Hematopoietic multipotent progenitor cell treated with erythropoietin and hydrocortisone succinate and interleukin-3 and kit ligand, for 15 days (in vitro differentiated cells): Measurements from ENCODE around the gene C10orf90.

Experiments
- DNase-seq: peaks from one replicate; pipeline ENCODE4 v3.0.0-alpha.2; 2015; ENCODE audit warnings: low spot score

The C10orf90 gene

DNA sequence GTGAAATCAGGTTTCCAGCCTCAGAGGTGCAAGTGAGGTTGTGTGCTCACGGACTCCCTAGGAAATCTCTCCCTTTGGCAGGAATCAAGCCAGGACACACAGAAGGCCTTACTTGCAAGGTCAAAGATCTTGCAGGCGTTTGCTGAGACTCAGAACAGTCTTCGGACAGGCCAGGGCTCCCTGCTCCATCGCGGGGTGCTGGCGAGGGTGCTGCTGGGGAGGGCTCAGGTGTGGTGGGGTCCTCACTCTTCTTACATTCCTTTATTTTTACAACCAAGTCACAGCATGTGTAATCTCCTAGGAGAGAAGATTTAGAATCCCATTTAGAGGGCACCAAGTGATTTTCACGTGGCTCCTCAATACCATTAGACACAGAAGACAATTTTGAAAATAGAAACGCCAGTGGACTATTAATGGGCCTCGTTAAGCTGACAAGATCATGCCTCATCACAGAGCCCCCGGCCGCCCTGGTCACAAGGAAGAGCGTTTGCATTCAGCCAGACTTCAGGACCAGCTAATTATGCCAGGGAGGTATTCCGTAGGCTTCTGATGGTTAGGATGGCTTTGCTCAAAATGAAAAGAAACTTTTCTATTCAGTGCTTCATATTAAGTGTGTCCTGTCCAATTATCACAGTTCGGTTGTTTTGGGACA, 209.1 kb downstream of the C10orf90 start:
- DNase-seq, result no peak

DNA sequence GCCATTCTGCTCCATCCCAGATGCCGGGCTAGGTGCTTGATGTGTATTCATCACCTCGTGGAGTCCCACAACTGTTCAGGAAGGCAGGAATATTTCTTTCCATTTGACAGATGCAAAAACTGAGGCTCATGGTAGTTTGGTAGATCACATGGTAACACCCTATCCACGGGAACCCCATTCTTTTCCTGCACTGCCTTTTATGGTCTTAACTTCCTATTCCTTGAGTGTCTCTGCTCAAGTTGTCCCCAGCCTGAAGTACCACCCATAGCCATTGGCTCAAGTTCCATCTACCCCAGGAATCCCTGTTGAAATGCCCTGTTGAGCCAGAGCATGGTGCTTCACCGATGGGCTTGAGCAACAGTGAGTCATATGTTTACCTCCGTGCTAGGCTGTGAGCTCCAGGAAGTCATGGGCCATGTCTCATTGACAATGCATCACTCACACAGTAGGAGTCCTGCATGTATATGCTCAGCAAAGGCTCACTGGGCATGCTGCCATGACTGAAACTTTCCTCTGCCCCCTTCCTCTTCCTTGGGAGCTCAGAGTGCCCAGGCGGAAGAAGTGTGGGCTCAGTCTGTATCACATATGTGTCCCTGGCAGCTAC, 210.5 kb downstream of the C10orf90 start:
- no peak for DNase-seq

DNA sequence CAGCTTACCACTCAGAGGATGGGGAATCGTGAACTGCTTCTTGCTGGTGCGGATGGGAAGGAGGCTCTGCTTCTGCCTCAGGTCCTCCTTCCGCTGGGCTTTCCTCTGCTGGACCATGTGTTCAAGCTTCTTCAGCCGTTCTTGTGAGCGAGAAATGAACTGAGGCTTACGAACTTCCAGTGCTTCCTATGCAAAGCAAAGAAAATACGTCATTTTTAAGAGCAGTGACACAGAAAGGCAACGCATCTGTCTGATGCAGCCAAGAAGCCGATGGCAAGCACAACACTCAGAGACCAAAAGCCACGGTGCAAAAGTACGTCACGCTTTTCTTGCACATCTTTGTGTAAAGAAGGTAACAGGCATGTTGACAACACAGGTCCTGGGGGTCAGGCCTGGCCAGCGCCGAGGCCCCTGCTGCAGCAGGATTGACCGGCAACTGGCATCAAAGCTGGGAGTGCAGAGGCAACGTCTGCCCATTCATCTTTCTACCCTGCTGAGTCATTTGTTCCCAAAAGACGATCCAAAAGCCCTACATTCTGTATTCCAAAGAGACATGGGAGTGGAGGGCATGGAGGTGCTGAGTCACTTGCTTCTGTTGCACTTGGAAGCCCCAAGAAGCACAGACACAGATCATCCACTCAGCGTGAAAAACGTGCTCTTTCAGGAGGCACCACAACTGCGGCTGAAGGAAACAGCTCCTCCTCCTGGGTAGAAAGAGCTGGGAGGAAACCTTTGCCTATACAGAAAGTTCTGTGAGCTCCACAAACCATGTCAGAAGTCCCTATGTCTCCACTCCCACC, 211.3 kb downstream of the C10orf90 start:
- no peak for DNase-seq

DNA sequence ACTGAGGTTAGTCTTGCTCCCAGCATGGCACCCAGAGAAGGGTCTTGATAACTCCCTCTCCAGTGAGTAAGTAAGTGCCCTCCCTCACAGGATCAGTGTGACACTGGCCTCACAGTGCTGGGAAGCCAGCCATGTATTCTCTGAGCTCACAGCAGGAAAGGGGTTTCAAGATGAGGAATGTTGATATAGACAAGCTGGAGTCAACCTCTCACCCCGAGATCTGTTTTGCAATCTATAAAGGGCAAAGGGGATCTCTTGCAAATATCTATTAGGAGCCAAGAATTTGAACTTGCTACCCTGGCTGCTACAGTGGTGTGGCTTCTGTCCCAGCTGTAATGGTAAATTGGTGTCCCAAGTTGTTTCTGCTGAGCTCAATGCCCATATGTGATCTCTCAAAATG, 212.0 kb downstream of the C10orf90 start:
- DNase-seq, result no peak

DNA sequence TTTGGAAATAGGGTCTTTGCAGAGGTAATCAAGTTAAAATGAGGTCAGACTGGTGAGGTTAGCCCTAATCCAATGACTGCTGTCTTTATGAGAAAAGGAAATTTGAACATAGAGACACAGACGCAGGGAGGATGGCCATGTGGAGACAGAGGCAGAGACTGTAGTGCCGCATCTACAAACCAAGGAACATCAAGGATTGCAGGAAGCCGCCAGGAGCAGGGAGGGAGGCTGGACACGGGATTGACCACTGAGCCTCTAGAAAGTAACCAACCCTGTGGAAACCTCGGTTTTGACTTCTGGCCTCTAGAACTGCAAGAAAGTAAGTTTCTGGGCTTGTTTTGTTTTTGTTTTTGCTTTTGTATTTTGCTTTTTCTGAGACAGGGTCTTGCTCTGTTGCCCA, 213.9 kb downstream of the C10orf90 start:
- DNase-seq, result no peak

DNA sequence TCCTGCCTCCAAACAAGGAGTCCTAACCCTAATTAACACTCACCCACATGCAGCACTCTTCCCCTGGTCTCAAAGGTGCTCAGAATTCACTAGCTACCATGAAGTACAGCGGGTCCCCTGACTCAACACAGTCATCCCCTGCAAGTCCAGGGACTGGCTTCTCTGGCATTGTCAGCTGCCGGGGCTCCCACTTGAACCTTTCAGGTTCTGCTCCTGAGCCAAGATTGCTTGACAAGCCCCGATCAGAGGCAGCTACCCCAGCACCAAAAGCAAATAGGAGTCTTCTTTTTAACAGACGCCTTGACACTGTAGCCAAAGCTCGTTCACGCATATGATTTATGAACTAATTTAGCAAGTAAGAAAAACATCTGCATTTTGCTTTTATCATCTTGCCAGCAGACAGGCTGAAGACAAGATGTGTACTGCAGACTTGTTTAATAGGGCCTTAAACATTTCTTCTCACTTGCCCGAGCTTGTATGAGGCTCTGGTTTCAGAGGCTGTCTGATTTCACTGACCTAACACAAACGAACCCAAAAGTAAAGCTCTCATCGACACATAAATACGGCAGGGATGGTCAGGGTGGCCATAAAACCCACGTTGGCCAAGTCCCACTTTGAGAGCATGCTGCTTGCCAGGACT, 214.6 kb downstream of the C10orf90 start:
- no peak for DNase-seq

DNA sequence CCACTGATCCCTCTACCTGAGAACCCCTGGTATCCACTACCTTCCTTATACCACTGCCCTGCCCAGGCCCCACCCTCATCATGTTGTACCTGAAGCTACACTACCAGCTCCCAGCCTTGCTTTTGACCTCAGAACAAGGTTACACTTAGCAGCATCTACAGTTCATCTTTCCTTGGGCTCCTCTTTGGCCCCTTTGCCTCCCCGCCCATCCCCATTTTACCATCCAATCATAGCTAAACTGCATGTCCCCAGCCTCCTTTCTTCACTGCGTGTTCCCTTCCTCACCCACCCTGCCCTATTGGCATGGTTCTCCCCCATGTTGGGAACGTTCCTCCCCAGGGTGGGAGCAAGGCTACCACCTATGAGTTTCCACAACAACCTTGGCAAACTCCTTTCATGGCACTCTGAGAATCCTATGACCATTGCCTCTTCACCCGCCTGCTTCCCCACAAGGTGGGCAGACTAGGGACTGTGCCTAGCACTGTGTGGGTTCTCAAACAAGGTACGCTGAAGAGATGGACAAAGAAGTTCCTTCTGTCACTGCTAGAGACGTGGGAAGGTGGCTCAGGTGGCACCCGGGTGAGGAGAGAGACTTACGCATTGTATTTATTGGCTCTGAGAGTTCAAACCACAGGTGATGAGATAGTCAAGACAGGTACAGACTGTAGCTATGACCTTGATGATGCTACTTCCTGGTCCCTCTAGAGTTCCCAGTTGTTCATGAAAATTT, 215.3 kb downstream of the C10orf90 start:
- DNase-seq, result no peak

DNA sequence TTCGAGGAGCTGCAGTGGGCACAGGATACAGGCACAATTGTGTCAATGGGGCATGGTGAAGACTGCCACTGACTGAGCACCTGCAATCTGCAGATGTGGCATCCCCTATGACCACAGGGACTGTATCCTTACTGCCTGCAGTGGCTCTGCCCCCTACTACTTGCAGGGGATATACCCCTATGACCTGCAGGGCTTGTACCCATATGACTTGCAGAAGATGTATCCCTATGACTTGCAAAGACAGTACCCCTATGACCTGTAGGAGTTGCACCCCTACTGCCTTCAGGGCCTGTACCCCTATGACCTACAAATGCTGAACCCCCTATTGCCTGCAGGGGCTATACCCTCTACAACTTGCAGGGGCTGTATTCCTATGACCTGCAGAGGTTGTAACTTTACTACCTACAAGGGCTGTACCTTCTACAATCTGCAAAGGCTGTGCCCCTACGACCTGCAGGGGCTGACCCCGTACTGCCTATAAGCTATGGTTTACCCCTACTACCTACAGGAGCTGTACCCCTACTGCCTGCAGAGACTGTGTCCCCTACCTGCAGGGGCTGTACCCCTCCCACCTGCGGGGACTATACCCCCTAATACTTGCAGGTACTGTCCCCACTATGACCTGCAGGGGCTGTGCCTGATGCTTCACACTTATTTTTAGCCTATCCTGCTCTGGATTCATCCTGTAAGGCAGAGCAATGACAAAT, 216.3 kb downstream of the C10orf90 start:
- DNase-seq, result no peak

DNA sequence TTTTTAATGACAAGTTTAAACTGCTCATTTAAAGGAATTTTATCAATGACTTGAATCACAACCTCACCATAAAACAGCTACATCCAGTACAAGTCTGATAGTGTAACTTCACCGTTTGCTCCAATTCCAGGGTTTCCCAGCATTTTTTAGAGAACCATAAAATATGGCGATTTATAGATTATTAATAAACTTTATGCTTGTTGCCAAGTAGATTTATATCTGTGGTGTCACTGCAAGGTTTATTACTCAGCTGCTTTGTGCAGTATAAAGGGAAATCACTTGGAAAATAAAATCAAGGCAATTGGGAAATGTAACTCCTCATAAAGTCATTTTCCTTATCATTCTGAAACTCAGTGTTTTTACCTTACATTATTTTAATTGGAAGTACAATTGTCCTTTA, 218.2 kb downstream of the C10orf90 start:
- no peak for DNase-seq

DNA sequence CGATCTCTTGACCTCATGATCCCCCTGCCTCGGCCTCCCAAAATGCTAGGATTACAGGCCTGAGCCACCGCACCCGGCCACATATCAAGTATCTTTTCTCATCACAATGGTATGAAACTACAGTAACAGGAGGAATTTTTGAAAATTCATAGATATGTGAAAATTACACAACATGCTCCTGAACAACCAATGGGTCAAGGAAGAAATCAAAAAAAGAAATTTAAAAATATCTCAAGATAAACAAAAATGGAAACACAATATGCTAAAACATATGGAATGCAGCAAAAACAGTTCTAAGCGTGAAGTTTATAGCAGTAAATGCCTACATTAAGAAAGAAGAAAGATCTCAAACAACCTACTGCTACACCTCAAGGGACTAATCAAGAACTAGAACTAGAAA, 222.4 kb downstream of the C10orf90 start:
- no peak for DNase-seq

DNA sequence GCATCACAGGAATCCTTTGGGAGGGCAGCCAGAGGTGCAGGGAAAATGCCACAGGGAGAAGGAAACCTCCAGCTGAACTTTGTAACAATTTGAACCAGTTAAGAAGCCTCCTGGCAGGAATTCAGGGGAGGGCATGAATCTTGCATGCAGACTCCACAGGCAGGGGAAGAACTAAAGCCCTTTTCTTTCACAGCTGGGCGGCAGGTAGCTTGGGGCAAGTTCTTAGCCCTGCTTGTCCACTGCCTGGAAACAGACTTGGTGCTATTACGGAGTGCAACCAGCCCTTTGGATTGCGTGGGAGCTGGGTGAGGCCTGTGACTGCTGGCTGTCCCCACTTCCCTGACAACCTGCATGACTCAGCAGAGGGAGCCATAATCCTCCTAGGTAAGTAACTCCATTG, 230.6 kb downstream of the C10orf90 start:
- DNase-seq, result no peak

DNA sequence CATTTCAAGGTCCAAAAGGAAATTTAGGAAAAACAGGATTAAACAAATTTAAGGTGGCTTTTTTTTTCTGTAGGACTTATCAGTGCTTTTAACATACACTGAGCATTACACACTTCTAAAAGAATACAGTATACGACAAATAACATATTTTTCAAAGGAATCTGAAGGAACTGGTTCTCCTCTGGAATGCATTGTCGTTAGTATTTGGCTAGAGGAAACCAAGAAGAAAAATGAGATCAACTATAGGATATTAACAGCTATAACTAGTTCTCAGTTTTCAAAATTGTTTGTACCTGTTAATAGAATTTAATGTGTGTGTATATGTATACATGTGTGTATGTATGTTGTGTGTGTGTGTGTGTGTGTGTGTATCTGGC, 232.1 kb downstream of the C10orf90 start:
- no peak for DNase-seq

DNA sequence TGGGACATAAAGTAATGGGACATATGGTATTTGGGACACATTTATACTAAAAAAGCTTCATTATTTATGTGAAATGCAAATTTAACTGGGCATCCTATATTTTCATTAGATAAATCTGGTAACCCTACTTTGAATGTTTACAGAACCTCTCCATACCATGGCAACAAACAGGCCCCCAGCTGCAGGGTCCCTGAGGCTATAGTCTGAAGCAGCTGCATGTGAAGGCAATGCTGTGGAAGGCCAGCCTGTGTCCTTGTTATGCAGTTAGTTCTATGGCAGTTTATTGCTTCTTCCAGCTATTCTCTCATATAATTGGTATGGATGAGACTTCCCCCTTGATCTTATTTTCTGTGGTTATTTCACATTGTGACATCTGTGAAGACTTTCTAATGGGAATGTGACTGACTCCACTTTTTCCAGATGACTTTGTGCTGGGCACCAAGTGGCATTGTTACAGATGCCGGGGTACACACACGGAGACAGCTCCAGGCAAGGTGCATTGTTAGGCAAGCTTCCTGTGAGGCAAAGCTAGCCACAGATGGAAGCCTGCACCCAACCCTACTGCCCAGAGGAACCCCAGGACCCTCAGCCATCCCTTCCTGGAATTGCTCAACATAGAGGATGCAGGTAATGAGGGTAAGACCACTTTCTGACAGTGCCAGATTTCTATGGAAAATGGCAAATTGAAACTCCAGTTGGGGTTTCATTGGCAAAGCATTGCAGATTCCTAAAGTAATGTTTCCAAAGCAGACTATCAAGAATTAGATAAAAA, 232.7 kb downstream of the C10orf90 start:
- no peak for DNase-seq

DNA sequence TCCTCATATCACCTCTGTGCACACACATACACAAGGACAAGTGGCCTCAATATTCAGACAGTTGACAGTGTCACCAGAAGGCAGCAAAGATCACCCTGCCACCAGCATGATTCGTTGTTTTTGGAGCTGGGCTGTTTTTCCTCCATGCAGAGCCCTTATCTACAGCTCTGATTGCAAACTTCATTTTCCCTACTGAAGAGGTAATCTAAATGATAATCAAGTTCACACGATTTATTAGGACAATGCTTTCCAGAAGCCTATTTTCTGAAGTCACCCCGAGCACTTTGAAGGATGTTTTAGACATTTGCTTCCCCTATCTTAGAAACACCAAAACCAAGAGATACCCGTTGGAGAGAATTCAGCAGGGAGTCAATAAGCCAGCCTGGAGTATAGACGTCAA, 236.3 kb downstream of the C10orf90 start:
- DNase-seq, result no peak

DNA sequence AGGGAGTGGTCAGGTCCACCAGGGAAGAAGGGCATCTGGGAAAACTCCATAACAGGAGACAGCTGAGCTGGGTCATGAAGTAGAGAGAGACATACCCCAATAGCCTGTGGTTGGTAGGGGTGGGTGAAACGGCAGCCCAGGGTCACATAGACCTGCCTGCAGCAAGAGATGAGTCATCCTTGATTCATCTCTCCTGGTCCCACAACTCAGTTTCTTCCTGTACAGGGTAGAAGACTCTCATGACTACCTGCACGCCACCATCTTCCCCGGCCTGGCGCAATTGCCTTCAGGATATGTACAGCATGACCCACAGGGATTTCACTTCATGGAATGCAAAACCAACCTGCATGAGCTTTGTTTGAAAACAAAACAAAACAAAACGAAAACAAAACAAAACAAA, 237.1 kb downstream of the C10orf90 start:
- no peak for DNase-seq

DNA sequence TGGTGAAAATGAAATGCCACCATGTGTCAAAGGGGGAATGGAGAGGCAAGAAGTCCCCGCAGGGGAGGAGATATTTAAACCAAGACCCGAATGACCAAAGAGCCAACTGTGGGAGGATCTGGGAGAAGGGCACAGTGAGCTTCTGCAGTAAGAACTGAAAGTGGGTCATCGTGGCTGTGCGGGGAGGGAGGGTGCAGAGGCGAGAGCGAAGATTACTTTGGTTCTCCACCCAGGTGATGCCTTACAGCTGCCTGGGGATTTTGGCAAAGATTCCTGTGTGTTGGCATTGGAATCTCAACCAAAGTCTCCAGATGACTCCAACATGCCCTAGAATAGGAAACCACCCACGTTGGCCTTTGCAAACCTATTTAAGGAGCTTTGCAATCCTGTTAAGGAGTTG, 238.0 kb downstream of the C10orf90 start:
- DNase-seq, result no peak

DNA sequence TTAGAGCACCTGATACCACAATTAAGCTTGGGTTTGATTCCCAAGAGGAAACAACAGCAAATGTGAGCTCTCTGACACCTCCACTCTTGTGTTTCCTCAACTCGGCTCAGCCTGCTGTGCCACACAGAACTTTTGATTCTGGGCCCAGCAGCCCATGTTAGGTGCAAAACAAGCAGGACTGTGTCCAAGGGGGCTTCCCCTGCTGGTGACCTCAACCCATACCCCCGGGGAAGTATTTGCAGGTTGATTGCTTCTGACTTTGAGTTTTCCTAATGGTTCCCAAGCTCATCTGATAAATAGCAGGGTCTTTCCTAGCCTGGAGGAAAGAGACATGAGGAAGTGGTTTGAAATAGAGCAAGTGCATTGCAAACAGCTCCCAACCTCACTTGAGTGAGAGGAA, 238.7 kb downstream of the C10orf90 start:
- no peak for DNase-seq

DNA sequence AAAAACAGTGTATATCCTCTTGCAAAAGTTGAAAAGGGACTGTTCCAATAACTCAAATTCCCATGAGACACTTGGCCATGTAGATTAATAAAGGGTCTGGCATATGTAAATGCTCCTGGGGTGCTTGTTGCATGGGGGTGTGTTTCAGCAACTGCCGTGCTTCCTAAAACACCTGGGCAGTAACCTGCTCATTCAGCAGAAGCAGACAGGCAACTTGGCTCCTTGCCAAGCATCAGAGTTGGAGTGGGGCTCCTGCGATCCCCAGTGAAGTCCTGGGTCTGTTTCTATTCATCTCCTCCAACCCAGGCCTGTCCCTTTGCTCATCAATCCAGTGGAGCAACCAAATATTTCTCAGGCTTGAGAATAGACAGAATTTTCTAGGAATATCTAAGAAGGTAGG, 240.0 kb downstream of the C10orf90 start:
- no peak for DNase-seq

DNA sequence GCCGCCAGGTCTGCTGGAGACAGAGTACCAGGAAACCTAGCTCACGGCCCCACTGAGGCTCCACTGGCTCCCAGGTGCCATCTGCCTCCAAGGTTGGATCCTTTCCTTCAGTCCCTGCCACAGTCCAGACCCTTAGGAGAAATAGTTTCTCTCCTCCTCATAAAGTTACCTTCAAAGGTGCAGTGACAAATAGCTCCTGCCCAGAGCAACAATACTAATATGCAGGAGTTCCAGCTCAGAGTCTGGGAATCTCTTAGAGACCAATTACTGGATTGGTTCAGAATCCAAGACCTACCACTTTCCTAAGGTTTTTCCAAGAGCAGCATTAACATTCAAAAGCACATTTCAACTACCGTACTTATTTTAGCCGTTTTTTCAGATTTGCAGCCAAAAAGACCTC, 241.2 kb downstream of the C10orf90 start:
- no peak for DNase-seq

DNA sequence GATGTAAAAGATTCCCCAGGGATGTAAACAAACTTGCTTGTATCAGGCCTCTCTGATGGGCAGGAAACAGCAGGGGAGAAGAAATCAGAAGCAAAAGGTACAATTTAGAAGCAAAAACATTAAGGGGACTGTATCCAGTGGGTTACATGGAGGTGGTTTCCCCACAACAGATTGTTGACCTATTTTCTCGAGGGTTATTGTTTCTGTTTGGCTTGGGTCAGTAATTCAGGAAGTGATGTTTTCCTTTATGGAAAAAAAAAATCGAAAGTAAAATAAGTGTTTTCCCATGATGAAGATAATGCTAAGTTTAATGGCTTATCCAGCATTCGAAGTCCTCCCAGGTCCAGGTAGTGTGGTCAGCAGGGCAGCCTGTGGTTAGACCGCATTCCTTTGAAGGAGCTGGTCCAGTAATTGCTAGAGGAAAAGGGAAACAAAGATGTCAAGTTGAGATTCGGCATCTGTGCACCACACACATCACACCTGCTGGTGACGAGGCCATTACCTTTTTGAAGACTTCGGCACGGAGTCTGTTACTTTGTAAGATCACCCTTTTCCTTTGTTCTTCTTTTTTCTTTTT, 244.9 kb downstream of the C10orf90 start:
- no peak for DNase-seq

DNA sequence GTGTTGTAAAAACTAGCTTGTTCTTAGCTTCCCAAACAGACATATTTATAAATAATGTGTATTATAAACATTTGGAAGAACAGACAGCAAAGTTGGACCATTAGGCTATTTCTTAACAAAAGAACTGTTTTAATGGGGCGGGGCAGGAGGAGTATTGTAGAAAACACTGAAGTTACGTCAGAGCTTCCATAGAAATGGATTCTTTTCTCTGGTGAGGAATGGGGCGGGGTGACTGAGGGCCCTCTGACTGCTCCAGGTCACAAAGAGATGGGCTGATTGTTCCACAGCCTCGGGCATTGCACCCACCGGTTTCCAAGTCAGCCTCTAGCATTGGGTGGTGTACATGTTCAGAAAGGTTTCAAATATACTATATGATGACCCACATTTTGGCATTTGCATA, 245.5 kb downstream of the C10orf90 start:
- no peak for DNase-seq
